Measurements from ENCODE around the gene POTEF.
"Not testable (repeated sequence)": the region's sequence is repeated elsewhere in the genome, so short reads cannot be mapped to it uniquely, and the experiment has no call there.

POTEF gene

GRCh38 chr2:130129120-130129829 is at the start of gene POTEF:
POTEF (minus strand) TSS chr2:130129222; CDS start chr2:130120515, 8,707 bp downstream.
- DNase-seq (ENCODE audit: low spot score) = not testable (repeated sequence)

- DNase-seq (ENCODE audit: low spot score) = not testable (repeated sequence)
These were observed 45.8 kb upstream of the POTEF start for GRCh38 chr2:130174866-130175265.

DNA sequence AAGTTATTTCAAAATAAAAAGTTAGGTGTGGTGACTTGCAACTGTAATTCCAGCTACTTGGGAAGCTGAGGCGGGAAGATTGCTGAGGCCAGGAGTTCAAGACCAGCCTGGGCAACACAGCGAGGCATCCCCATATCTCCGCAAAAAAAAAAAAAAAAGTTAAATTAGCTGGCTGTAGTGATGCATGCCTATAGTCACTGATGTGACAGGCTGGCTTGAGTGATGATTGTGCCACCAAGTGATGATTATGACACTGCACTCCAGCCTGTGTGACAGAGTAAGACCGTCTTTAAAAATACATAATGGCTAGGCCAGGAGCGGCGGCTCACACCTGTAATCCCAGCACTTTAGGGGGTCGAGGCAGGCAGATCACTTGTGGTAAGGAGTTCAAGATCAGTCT is 40.9 kb upstream of the POTEF start:
- no peak for DNase-seq (ENCODE audit: low spot score)

DNA sequence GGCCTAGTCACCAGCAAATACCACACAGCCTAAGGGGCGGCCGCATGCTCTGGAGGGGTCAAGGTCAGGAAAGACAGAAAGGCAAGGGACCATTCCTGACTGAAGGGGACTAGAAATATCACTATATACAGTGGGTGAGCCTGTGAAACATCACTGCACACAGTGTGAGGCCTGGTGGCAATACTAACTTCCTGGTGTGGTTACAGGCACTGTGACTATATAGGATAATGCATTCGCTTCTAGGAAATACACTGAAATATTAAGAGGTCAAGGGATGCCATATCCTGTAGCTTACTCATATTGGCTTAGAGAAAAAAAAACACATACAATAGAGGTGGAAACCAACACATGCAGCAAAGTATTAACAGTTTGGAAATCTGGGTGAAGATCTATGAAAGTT is 40.1 kb upstream of the POTEF start:
- not testable (repeated sequence) for DNase-seq (ENCODE audit: low spot score)

DNA sequence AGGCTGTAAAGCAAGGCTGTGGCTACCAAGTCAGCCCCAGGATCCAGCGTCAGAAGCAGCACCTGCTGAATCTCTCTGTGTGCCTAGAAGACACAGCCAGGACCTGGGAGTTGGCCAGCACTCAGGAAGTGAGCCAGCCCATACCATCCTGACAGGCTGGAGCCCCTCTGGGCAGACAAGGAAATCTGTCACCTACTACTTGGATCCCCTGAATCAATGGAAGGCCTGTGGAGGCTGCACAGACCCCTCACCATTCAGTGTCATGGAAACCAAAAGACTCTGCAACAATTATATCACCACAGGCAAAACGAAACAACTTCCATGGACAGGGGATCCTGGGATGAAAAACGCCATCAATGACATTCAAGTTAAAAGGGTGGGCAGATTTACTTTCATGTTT is 37.6 kb upstream of the POTEF start:
- not testable (repeated sequence) for DNase-seq (ENCODE audit: low spot score)

- no peak for DNase-seq (ENCODE audit: low spot score)
These were observed 36.4 kb upstream of the POTEF start for GRCh38 chr2:130165293-130166016.

GRCh38 chr2:130162968-130163367 is 33.9 kb upstream of the POTEF start:
- DNase-seq (ENCODE audit: low spot score) = no peak

DNA sequence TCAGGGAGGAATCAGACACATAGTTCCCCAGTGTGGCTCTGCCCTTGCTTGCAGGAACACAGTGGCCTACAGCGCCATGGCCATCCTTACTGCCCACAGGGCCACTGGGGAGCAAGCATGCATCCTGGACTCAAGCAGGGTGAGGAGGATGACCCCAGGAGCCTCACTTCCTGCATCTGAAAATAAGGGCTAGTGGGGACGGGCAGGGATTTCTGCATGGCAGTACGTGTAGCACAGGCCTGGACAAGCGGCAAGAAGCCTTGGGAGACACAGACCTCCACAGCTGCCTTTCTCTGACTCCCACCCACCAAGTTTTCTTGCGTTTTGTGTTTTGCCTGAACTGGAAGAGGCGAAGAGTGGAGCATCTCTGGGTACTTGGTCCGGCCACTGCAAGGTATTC is 33.5 kb upstream of the POTEF start:
- DNase-seq (ENCODE audit: low spot score) = not testable (repeated sequence)

DNA sequence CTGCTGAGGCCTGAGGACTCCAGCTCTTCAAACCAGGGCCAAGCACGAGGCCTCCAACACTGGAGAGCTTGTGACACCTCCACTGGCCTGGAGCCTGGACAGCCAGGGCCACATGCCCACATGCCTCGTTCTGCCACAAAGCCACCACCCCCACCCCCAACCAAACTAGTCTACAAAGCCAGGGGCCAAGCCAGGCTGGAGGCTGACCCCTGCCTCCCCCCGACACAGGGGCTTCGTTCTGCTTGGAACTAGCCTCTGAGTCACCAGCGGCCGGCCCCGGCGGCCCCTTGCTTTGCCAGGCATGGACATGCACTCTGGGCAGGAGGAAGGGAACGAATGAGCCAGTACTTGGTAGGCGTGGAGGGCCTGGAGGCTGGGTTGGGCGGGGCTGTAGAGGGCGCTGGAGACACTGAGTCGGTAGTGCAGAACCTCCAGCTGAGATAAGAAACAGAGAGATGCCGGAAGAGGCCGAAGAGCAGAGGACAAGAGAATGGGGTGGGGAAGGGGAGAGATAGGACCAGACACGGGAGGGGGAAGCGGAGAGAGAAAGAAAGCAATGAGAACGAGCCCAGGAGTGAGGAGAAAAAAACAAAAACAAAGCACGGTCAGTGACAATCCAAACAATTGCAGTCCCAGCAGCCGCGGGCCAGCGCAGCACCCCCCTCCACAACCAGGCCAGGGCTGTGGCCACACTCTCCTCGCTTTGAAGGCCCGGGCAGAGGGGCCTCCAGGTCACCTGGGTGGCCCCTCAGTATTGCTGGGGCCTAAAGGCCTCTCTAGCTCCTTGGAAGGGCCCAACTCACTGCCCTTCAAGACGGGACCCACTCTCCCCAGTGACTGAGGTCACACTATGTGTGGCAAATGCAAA is 32.0 kb upstream of the POTEF start:
- not testable (repeated sequence) for DNase-seq (ENCODE audit: low spot score)

DNA sequence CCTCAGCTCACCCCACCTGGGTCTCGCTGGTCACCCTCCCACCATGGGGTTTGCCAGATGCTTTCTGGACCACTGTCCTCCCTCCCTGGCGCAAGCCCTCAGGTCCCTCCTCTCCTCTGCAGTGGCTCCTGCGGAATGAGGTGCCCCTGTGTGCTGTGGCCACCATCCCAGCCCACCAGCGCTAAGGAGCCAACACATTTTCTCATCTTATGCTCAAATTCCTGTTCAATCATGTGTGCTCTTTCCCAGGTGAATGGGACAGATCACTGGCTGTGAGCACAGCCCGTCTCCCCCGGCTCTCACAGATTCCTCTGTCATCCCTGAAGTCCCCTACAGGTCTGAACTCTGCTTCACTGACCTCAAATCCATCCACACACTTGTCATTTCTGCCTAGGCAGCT is 31.1 kb upstream of the POTEF start:
- no peak for DNase-seq (ENCODE audit: low spot score)

DNA sequence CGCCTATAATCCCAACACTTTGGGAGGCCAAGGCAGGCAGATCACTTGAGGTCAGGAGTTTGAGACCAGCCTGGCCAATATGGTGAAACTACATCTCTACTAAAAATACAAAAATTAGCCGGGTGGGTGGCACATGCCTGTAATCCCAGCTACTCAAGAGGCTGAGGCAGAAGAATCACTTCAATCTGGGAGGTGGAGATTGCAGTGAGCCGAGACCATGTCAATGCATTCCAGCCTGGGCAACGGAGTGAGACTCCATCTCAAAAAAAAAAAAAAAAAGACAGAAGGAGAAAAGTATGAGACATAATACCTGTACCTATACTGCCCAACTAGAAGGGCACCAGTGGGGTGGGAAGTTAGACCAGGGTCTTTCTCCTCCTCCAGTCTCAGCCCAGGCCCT is 30.4 kb upstream of the POTEF start:
- not testable (repeated sequence) for DNase-seq (ENCODE audit: low spot score)

DNA sequence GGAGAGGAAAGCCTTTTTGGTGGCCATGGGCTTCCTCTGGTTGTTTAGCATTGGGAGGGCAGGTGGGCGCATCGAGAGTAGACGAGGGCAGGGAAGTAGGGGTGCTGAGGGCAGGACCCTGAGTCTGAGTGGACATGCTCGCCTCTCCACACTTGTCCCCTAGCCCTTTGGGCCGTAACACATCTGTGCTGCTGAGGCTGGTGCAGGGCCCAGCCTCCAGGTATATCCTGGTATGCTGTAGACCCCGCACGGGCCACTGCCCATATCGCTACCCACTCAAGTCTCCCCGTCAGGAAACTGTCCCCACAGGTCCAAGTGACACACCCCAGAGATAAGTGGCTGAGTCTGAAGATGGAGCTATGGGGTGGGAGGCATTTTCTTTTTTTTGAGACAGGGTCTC is 29.6 kb upstream of the POTEF start:
- no peak for DNase-seq (ENCODE audit: low spot score)

DNA sequence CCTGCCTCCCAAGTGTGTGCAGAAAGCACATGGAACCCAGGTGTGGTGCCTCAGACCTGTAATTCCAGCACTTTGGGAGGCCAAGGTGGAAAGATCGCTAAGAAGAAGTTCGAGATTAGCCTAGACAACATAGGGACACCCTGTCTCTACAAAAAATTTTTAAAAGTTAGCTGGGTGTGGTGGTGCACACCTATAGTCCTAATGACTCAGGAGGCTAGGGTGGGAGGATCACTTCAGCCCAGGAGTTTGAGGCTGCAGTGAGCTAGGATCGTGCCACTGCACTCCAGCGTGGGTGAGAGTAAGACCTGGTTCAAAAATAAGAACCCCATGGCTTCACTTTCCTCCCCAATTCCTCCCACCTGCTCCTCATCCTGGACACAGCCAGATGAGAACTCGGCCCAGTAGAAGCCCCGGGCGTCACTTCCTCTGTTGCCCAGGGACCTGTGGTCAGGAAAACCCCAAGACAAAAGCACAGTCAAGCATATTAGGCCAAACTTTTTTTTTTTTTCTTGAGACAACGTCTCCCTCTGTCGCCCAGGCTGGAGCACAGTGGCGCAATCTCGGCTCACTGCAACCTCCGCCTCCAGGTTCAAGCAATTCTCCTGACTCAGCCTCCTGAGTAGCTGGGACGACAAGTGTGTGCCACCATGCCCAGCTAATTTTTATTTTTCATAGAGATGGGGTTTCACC is 28.9 kb upstream of the POTEF start:
- DNase-seq (ENCODE audit: low spot score) = not testable (repeated sequence)

DNA sequence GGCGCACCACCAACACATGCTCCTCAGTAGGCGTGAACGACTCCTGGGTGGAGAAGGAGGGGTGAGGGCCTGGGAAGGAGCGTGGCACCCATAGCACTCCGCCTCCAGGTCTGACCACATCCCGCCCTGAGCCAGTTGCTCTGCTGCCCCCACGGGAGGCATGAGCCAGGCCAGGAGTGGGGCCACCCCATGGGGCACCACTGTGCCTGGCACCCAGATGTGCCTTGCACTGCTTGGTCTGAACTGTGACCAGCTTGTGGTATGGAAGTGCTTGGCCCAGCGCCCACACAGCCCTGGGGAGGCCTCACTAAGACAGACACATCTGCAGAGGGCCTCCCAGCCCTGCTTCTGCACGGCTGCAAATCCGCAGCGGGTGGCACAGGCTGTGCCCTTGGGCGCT is 28.3 kb upstream of the POTEF start:
- DNase-seq (ENCODE audit: low spot score) = not testable (repeated sequence)

GRCh38 chr2:130156624-130157004 is 27.6 kb upstream of the POTEF start:
- DNase-seq (ENCODE audit: low spot score) = no peak

DNA sequence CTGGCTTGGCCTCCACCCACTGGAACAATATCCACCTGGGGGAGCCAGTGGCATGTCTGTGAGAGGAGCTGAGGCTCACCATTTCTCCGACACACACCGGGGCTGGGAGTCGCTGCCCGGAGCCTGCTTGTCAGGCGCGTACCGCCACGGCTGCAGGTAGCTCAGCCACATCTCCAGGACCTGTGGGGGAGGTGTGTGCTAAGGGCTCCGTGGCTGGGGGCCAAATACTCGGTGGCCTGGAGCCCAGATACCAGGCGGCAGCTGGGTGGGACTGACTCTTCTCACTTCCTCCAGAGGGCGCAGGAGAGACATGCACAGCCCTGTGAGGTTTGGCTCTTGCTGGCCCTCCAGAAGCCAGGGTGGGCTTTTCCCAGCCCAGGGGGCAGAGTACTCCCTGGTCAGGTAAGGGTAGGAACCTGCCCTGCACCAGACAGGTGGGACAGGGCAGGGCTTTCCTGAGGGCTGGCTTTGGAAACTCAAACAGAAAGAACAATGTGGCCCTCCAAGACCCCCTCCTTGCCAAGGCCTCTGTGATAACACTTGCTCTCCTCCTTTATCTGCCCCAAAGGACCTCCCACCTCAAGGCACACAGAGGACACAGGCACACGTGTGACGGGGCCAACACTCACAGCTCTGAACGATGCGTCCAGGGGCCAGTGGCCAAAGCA is 27.1 kb upstream of the POTEF start:
- peak; percentile 30 for DNase-seq (ENCODE audit: low spot score)

DNA sequence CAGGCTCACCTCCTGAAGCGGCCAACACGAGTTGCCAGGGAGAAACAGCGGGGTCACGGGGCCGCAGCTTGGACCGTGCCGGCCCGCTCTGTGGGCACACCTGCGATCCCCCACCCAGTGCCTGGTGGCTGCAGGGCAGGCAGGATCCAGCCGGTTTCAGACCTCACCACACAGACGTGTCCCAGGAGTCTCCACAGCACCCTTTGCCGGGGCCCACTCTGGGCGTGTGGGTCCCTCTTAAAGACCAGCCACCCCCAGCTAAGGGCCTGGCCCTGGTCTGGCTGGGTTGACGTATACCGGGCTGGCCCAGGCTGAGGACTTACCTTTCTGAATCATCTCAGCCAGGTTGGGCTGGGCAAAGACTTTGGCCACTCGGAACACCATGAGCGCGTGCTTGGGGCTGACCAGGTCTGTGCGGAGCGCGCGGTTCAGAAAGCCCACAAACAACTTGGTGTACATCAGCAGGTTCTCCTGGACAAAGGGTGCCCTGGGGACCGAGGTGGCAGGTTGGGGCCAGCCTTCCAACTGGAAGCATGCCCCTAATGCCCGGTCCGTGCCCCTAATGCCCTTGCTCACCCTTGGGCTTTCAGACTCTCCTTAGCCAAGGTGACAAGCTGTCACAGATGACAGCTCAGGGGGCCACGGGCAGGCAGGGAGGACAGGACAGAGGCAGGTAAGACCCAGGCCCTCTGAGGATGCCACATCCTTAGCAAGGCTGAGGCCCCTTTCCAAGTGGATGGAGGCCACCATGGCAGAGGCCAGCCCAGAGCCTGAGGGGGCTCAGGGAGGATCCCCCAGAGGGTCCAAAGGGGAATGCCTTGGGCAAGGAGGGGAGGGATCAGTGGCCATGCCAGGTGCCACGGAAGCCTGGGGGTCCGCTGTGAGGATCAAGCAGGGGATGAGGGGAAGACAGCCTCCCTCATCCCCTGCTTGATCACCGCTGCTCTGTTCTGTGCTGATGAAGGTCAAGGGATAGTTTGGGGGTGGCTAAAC is 26.0 kb upstream of the POTEF start:
- DNase-seq (ENCODE audit: low spot score) = no peak

DNA sequence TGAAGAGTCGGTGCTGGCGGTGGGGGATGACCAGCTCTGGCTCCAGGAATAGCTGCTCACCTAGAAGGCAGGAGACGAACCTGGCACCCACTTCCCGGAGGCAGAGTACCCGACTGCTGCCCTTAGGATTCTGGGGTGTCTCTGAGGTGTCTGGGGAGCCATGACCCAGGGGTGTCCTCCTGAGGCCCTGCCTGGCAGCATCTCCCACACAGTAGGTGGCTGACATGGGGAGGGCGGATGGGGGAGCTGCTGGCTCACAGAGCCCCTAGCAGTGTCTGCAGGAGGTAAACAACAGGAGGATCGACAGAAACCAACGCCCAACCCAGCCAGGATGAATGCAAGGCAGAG is 25.4 kb upstream of the POTEF start:
- DNase-seq (ENCODE audit: low spot score) = not testable (repeated sequence)

GRCh38 chr2:130153721-130154422 is 24.9 kb upstream of the POTEF start:
- DNase-seq (ENCODE audit: low spot score) = not testable (repeated sequence)
